ENCODE measurements around the gene LRIT1. TPM values are rescaled to one million over a fixed set of nuclear protein-coding genes. Genes with fewer than 3 reads are reported as not detected.

The LRIT1 gene
- total and polyA plus RNA-seq, 7 experiments from 2014 or later = not detected

Other genes starting within 250 kb of the LRIT1 start
- 100 to 1,000 TPM in 1 of 5 experiments, 10 to 100 TPM in 4; 61.5 to 115 (median 76.3) TPM for gene GHITM, start 102.0 kb downstream of the LRIT1 start, total RNA-seq
- 100 to 1,000 TPM; 234 to 312 TPM for gene GHITM, start 102.0 kb downstream of the LRIT1 start, polyA plus RNA-seq
- not detected for gene GPR15LG, start 67.7 kb downstream of the LRIT1 start, total RNA-seq
- gene GPR15LG, start 67.7 kb downstream of the LRIT1 start, polyA plus RNA-seq = not detected
- 1 to 10 TPM in 1 of 5 experiments, under 1 TPM in 3, not detected in 1; 0.15 to 1.6 (median 0.43) TPM for gene CDHR1, start 47.0 kb downstream of the LRIT1 start, total RNA-seq
- under 1 TPM in 1 of 2 donors, not detected in 1; 0.16 TPM for gene CDHR1, start 47.0 kb downstream of the LRIT1 start, polyA plus RNA-seq
- gene LRIT2, start 16.0 kb downstream of the LRIT1 start, total RNA-seq = not detected
- not detected for gene LRIT2, start 16.0 kb downstream of the LRIT1 start, polyA plus RNA-seq
- not detected for gene RGR, start 3.5 kb upstream of the LRIT1 start, total RNA-seq
- gene RGR, start 3.5 kb upstream of the LRIT1 start, polyA plus RNA-seq = not detected
- 100 to 1,000 TPM in 3 of 5 experiments, 10 to 100 TPM in 2; 91.1 to 133 (median 114) TPM for gene CCSER2, start 87.0 kb upstream of the LRIT1 start, total RNA-seq
- gene CCSER2, start 87.0 kb upstream of the LRIT1 start, polyA plus RNA-seq = 10 to 100 TPM; 59.1 to 85.3 TPM